Measurements from ENCODE around the gene KLRK1. TPM values are rescaled to one million over a fixed set of nuclear protein-coding genes. Genes with fewer than 3 reads are reported as not detected.
"Not testable (repeated sequence)": the region's sequence is repeated elsewhere in the genome, so short reads cannot be mapped to it uniquely, and the experiment has no call there.

Gene KLRK1
- total and polyA plus RNA-seq, 8 donors, result 0.50 to 17.4 (median 2.2) TPM; not detected in 2

- intact Hi-C loops (cut with DNase I; ENCODE audit: low total_unique reads), result no loop called here
- H3K9me3 ChIP-seq, result no peaks in the 10 kb centered on the region
- TF ChIP-seq CTCF (IDR thresholded peaks at IDR 0.05), result no peak
- TF ChIP-seq POLR2AphosphoS5 (IDR thresholded peaks at IDR 0.05), result no peak
- TF ChIP-seq EP300 (IDR thresholded peaks at IDR 0.05), result no peak
- no peak for TF ChIP-seq POLR2A (IDR thresholded peaks at IDR 0.05)
- WGBS, 5 donors, result 76 to 90% (median 85%) methylated on average over 8 of the region's 8 CpGs
- H3K4me3 ChIP-seq, result no peak overlapping the region
- DNase-seq, result no peak
- no peak overlapping the region for H3K27ac ChIP-seq
- H3K36me3 ChIP-seq, result no peaks in the 10 kb centered on the region
- peaks cover 17 to 46% (median 33%) of the 10 kb centered on the region in 4 donors for H3K4me1 ChIP-seq
- H3K27me3 ChIP-seq, result no peaks in the 10 kb centered on the region
These were observed 20.1 kb downstream of the KLRK1 start for GRCh38 chr12:10369557-10370415.

- DNase-seq, result peak in 1 of 2 donors; percentile 28
- Histone ChIP-seq H3K4me3 (no peak overlapping the region), H3K36me3 (no peaks in the 10 kb centered on the region), H3K27ac (peak overlapping the region in 2 of 5 donors; percentile 61), H3K9me3 (no peaks in the 10 kb centered on the region), H3K4me1 (peaks cover 24 to 54% (median 37%) of the 10 kb centered on the region in 4 donors), H3K27me3 (no peaks in the 10 kb centered on the region)
- WGBS, 5 donors, result 70 to 95% (median 76%) methylated on average over 10 of the region's 10 CpGs
- intact Hi-C loops (cut with DNase I; ENCODE audit: low total_unique reads), result no loop called here
- TF ChIP-seq POLR2A (IDR thresholded peaks at IDR 0.05) (no peak), CTCF (IDR thresholded peaks at IDR 0.05) (no peak), EP300 (IDR thresholded peaks at IDR 0.05) (no peak), POLR2AphosphoS5 (IDR thresholded peaks at IDR 0.05) (no peak)
These were observed 21.4 kb downstream of the KLRK1 start for GRCh38 chr12:10368206-10369171.

- H3K9me3 ChIP-seq; H3K27me3 ChIP-seq; DNase-seq; H3K36me3 ChIP-seq; H3K4me3 ChIP-seq; intact Hi-C loops (cut with DNase I; ENCODE audit: low total_unique reads): not testable (repeated sequence)
- peak overlapping the region in 2 of 5 donors; percentile 95 to 97 for H3K27ac ChIP-seq
- peaks cover 29 to 58% (median 41%) of the 10 kb centered on the region in 4 donors for H3K4me1 ChIP-seq
- 68 to 82% (median 74%) methylated on average over 4 of the region's 4 CpGs for WGBS, 5 donors
These were observed 22.1 kb downstream of the KLRK1 start for GRCh38 chr12:10367714-10368113.

- Histone ChIP-seq H3K27ac (peak overlapping the region; percentile 79 to 97 (median 93)), H3K4me1 (peaks cover 22 to 58% (median 44%) of the 10 kb centered on the region in 4 donors), H3K4me3 (no peak overlapping the region), H3K36me3 (no peaks in the 10 kb centered on the region), H3K9me3 (no peaks in the 10 kb centered on the region), H3K27me3 (no peaks in the 10 kb centered on the region)
- TF ChIP-seq EP300 (IDR thresholded peaks at IDR 0.05) (no peak), POLR2AphosphoS5 (IDR thresholded peaks at IDR 0.05) (no peak), POLR2A (IDR thresholded peaks at IDR 0.05) (no peak), CTCF (IDR thresholded peaks at IDR 0.05) (peak in 2 of 7 experiments; percentile 12 to 17)
- intact Hi-C loops (cut with DNase I; ENCODE audit: low total_unique reads), result no loop called here
- DNase-seq, result peak in 1 of 2 donors; percentile 73
These were observed 23.0 kb downstream of the KLRK1 start for GRCh38 chr12:10366875-10367274.
